HG03342 (cell line): ENCODE data around the gene AMN.

Experiments used
- ATAC-seq: cut with Tn5 transposase; IDR thresholded peaks from one replicate; pipeline ENCODE4 v1.9.1; 2021; ENCODE audit warnings: mild to moderate bottlenecking, moderate library complexity; ENCODE audit not compliant: unreplicated experiment

The AMN gene

GRCh38 chr14:102898776-102899515 lies 23.5 kb upstream of the AMN start:
- no peak for ATAC-seq

GRCh38 chr14:102899516-102899900 lies 23.0 kb upstream of the AMN start:
- ATAC-seq: no peak

- ATAC-seq: peak; percentile 37
Observed at GRCh38 chr14:102900631-102901571, 21.6 kb upstream of the AMN start.

GRCh38 chr14:102901633-102902032 lies 20.8 kb upstream of the AMN start:
- peak; percentile 81 for ATAC-seq

- peak; percentile 15 for ATAC-seq
Observed at GRCh38 chr14:102902086-102902485, 20.4 kb upstream of the AMN start.

- ATAC-seq: no peak
Observed at GRCh38 chr14:102902523-102903247, 19.8 kb upstream of the AMN start.

- ATAC-seq: no peak
Observed at GRCh38 chr14:102903248-102903888, 19.1 kb upstream of the AMN start.

- ATAC-seq: no peak
Observed at GRCh38 chr14:102903889-102904512, 18.5 kb upstream of the AMN start.

GRCh38 chr14:102905116-102906108 lies 17.1 kb upstream of the AMN start:
- ATAC-seq: no peak

GRCh38 chr14:102906616-102907302 lies 15.7 kb upstream of the AMN start:
- no peak for ATAC-seq

- no peak for ATAC-seq
Observed at GRCh38 chr14:102907303-102907844, 15.1 kb upstream of the AMN start.

- no peak for ATAC-seq
Observed at GRCh38 chr14:102907980-102908730, 14.3 kb upstream of the AMN start.

GRCh38 chr14:102908766-102909455 lies 13.6 kb upstream of the AMN start:
- ATAC-seq: no peak

- ATAC-seq: no peak
Observed at GRCh38 chr14:102909462-102909861, 13.0 kb upstream of the AMN start.

- ATAC-seq: no peak
Observed at GRCh38 chr14:102909911-102910310, 12.6 kb upstream of the AMN start.

GRCh38 chr14:102910442-102910841 lies 12.0 kb upstream of the AMN start:
- no peak for ATAC-seq

GRCh38 chr14:102911541-102911951 lies 10.9 kb upstream of the AMN start:
- ATAC-seq: no peak
